H9 (cell line): ENCODE results near the gene COX7B2. TPM values are rescaled to one million over a fixed set of nuclear protein-coding genes. Genes with fewer than 3 reads are reported as not detected.

Experiments
- DNase-seq: peaks from one replicate; pipeline ENCODE4 v3.0.0-alpha.2; 2017
- H2AFZ ChIP-seq: one replicate; pipeline ENCODE4 v1.6.1; 2013; ENCODE audit warnings: mild to moderate bottlenecking, low read length, control low read depth, moderate library complexity
- H2AK5ac ChIP-seq: 2 replicates; pipeline ENCODE4 v1.6.1; 2013; ENCODE audit warnings: low read length, control low read depth, mixed read lengths; ENCODE audit not compliant: insufficient read length
- H2BK120ac ChIP-seq: one replicate; pipeline ENCODE4 v1.6.1; 2013; ENCODE audit warnings: low read depth, mild to moderate bottlenecking, low read length, control low read depth, inconsistent platforms; ENCODE audit not compliant: poor library complexity, severe bottlenecking
- H2BK12ac ChIP-seq: 2 replicates; pipeline ENCODE4 v1.6.1; 2013; ENCODE audit warnings: low read length, control low read depth, mixed read lengths, low read depth; ENCODE audit not compliant: insufficient read length
- H2BK15ac ChIP-seq: 2 replicates; pipeline ENCODE4 v1.6.1; 2013; ENCODE audit warnings: low read depth, low read length, control low read depth
- H2BK20ac ChIP-seq: one replicate; pipeline ENCODE4 v1.6.1; 2013; ENCODE audit warnings: low read depth, mild to moderate bottlenecking, low read length, control low read depth, inconsistent platforms; ENCODE audit not compliant: poor library complexity, severe bottlenecking
- H2BK5ac ChIP-seq: 2 replicates; pipeline ENCODE4 v1.6.1; 2013; ENCODE audit warnings: low read length, control low read depth, mixed read lengths; ENCODE audit not compliant: insufficient read length
- H3K14ac ChIP-seq: 2 replicates; pipeline ENCODE4 v1.6.1; 2013; ENCODE audit warnings: low read length, control low read depth; ENCODE audit not compliant: insufficient read depth
- H3K18ac ChIP-seq: 2 replicates; pipeline ENCODE4 v1.6.1; 2013; ENCODE audit warnings: low read depth, mild to moderate bottlenecking, mixed read lengths, low read length, control low read depth; ENCODE audit not compliant: insufficient read length
- H3K23ac ChIP-seq: 2 replicates; pipeline ENCODE4 v1.6.1; 2013; ENCODE audit warnings: low read length, control low read depth, mixed read lengths, low read depth; ENCODE audit not compliant: insufficient read length
- H3K23me2 ChIP-seq: 2 replicates; pipeline ENCODE4 v1.6.1; 2013; ENCODE audit warnings: low read depth, mild to moderate bottlenecking, mixed read lengths, low read length, control low read depth; ENCODE audit not compliant: insufficient read length, poor library complexity, severe bottlenecking
- H3K27ac ChIP-seq: 2 replicates; pipeline ENCODE4 v1.5.1; 2013; ENCODE audit warnings: low read length, control low read depth, mixed read lengths, low read depth; ENCODE audit not compliant: insufficient read length
- H3K27me3 ChIP-seq: 2 replicates; pipeline ENCODE4 v1.6.1; 2013; ENCODE audit warnings: low read length, control low read depth, inconsistent platforms; ENCODE audit not compliant: insufficient read depth
- H3K4ac ChIP-seq: 2 replicates; pipeline ENCODE4 v1.6.1; 2013; ENCODE audit warnings: low read depth, mild to moderate bottlenecking, control low read depth, inconsistent platforms, low read length, moderate library complexity
- H3K4me1 ChIP-seq: 2 replicates; pipeline ENCODE4 v1.6.1; 2013; ENCODE audit warnings: low read length, control low read depth, inconsistent platforms; ENCODE audit not compliant: insufficient read depth
- H3K4me2 ChIP-seq: 2 replicates; pipeline ENCODE4 v1.6.1; 2013; ENCODE audit warnings: low read length, control low read depth, mixed read lengths; ENCODE audit not compliant: insufficient read length, insufficient read depth
- H3K56ac ChIP-seq: 2 replicates; pipeline ENCODE4 v1.6.1; 2013; ENCODE audit warnings: low read depth, mild to moderate bottlenecking, mixed read lengths, low read length, control low read depth; ENCODE audit not compliant: insufficient read length
- H3K79me1 ChIP-seq: 2 replicates; pipeline ENCODE4 v1.6.1; 2013; ENCODE audit warnings: low read depth, mild to moderate bottlenecking, moderate library complexity, low read length, control low read depth, inconsistent platforms; ENCODE audit not compliant: insufficient read depth, poor library complexity, severe bottlenecking
- H3K79me2 ChIP-seq: 2 replicates; pipeline ENCODE4 v1.6.1; 2013; ENCODE audit warnings: low read length, control low read depth, inconsistent platforms; ENCODE audit not compliant: insufficient read depth
- H3K9ac ChIP-seq: 2 replicates; pipeline ENCODE4 v1.6.1; 2013; ENCODE audit warnings: low read length, control low read depth, mixed read lengths; ENCODE audit not compliant: insufficient read length; ENCODE audit errors: extremely low read depth
- H3K9me3 ChIP-seq: one replicate; pipeline ENCODE4 v1.6.1; 2013; ENCODE audit warnings: low read depth, low read length, inconsistent platforms; ENCODE audit not compliant: control insufficient read depth
- H3T11ph ChIP-seq: one replicate; pipeline ENCODE4 v1.6.1; 2013; ENCODE audit warnings: mild to moderate bottlenecking, low read length, control low read depth, inconsistent platforms
- H4K20me1 ChIP-seq: one replicate; pipeline ENCODE4 v1.6.1; 2013; ENCODE audit not compliant: control insufficient read depth, insufficient read length, insufficient read depth
- H4K5ac ChIP-seq: 2 replicates; pipeline ENCODE4 v1.6.1; 2013; ENCODE audit warnings: low read depth, mild to moderate bottlenecking, mixed read lengths, low read length, control low read depth; ENCODE audit not compliant: insufficient read length
- H4K8ac ChIP-seq: replicated peaks from 2 replicates; pipeline ENCODE4 v1.6.1; 2013; ENCODE audit warnings: low read length, control low read depth, mixed read lengths, low read depth; ENCODE audit not compliant: insufficient read length
- H4K91ac ChIP-seq: 2 replicates; pipeline ENCODE4 v1.6.1; 2013; ENCODE audit warnings: low read depth, mild to moderate bottlenecking, moderate library complexity, mixed read lengths, low read length, control low read depth; ENCODE audit not compliant: insufficient read length
- H3K27ac Mint-ChIP-seq, 3 experiments: 2 replicates in 2 of 3; 3 replicates in 1 of 3; pipeline ENCODE4 v1.8.0; 2020 to 2021; ENCODE audit warnings: mixed read lengths in 3 of 3, mild to moderate bottlenecking in 1 of 3, moderate library complexity in 1 of 3
- H3K27me3 Mint-ChIP-seq: 2 replicates; pipeline ENCODE4 v1.8.0; 2021; ENCODE audit warnings: low read depth, mild to moderate bottlenecking, moderate library complexity, mixed read lengths
- H3K36me3 Mint-ChIP-seq, 3 experiments: 2 replicates in 2 of 3; 3 replicates in 1 of 3; pipeline ENCODE4 v1.8.0; 2020 to 2021; ENCODE audit warnings: low read depth in 3 of 3, mixed read lengths in 3 of 3; ENCODE audit not compliant: insufficient read depth in 1 of 3
- H3K4me1 Mint-ChIP-seq, 2 experiments: 2 replicates each; pipeline ENCODE4 v1.8.0; 2020; ENCODE audit warnings: mixed read lengths in 2 of 2
- H3K4me3 Mint-ChIP-seq, 2 experiments: 2 replicates in 1 of 2; 3 replicates in 1 of 2; pipeline ENCODE4 v1.8.0; 2020 to 2021; ENCODE audit warnings: mild to moderate bottlenecking in 2 of 2, mixed read lengths in 2 of 2, moderate library complexity in 1 of 2
- H3K9me3 Mint-ChIP-seq, 2 experiments: 2 replicates in 1 of 2; 3 replicates in 1 of 2; pipeline ENCODE4 v1.8.0; 2020; ENCODE audit warnings: mild to moderate bottlenecking in 2 of 2, mixed read lengths in 2 of 2, moderate library complexity in 1 of 2
- WGBS: extraction: QIAGEN DNeasy Blood & Tissue Kit; methylation state at CpG from one replicate; pipeline ENCODE4 v1.1.7; 2013; ENCODE audit warnings: missing lambda C conversion rate, low lambda C conversion rate, mixed read lengths; ENCODE audit not compliant: insufficient read length; ENCODE audit errors: extremely low coverage; 5-methylcytosine and 5-hydroxymethylcytosine counted together
- total RNA-seq: library from RNA; stranded (reverse); gene quantifications from 2 replicates; pipeline ENCODE4 v1.2.1, GENCODE V29; 2021
- TF ChIP-seq, protein P1 (sequence below): fragments of 200-600 bp; sonication (generic); conservative IDR thresholded peaks from 3 replicates; pipeline ENCODE4 v1.8.0; 2021; ENCODE audit warnings: antibody characterized with exemption, mild to moderate bottlenecking

COX7B2 gene
- total RNA-seq, 1 experiment from 2014 or later: not detected

DNA sequence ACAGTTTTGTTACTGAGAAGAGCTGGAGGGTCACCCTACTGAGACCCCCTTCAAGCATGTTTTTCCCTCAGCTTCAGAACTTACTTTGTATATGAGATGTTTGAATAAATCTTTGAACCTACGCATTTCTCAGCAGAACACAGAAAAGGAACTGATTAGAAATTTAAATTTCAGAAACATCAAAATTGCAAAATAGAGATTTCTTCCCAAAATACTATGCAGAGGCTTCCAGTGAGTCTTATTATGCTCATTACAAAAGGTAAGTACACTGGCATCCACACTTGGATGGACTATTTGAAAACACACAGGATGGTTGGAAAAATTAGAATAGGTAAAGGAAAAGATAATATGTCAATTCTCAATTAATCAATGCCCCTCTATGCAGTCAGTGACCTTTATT lies 91.2 kb downstream of the COX7B2 start:
- Histone ChIP-seq H3K23ac (no peak overlapping the region), H3K79me1 (no peaks in the 10 kb centered on the region), H3K4me1 (no peaks in the 10 kb centered on the region), H4K20me1 (no peaks in the 10 kb centered on the region), H4K8ac (no peak overlapping the region), H2BK5ac (no peak overlapping the region), H3K23me2 (no peaks in the 10 kb centered on the region), H3K4me2 (no peak overlapping the region), H3K79me2 (no peaks in the 10 kb centered on the region), H2AK5ac (no peak overlapping the region), H3K9ac (no peak overlapping the region), H2BK20ac (no peak overlapping the region), H3K27me3 (no peaks in the 10 kb centered on the region), H3K9me3 (no peaks in the 10 kb centered on the region), H3T11ph (no peak overlapping the region), H3K56ac (no peak overlapping the region), H4K91ac (no peak overlapping the region), H3K4ac (no peak overlapping the region), H2BK15ac (no peak overlapping the region), H4K5ac (no peak overlapping the region), H3K14ac (no peak overlapping the region), H3K27ac (no peak overlapping the region), H2BK120ac (no peak overlapping the region), H2AFZ (no peak overlapping the region), H3K18ac (no peak overlapping the region), H2BK12ac (no peak overlapping the region)
- Mint-ChIP-seq H3K27me3 (no peaks in the 10 kb centered on the region), H3K4me1 (no peaks in the 10 kb centered on the region), H3K4me3 (no peak overlapping the region), H3K36me3 (no peaks in the 10 kb centered on the region), H3K9me3 (no peaks in the 10 kb centered on the region), H3K27ac (peak overlapping the region in 1 of 3 experiments; percentile 47; a peak in 2 of 7 replicates)
- no CpG with 5 or more reads among the region's 1 CpG for WGBS
- TF ChIP-seq, protein P1, sequence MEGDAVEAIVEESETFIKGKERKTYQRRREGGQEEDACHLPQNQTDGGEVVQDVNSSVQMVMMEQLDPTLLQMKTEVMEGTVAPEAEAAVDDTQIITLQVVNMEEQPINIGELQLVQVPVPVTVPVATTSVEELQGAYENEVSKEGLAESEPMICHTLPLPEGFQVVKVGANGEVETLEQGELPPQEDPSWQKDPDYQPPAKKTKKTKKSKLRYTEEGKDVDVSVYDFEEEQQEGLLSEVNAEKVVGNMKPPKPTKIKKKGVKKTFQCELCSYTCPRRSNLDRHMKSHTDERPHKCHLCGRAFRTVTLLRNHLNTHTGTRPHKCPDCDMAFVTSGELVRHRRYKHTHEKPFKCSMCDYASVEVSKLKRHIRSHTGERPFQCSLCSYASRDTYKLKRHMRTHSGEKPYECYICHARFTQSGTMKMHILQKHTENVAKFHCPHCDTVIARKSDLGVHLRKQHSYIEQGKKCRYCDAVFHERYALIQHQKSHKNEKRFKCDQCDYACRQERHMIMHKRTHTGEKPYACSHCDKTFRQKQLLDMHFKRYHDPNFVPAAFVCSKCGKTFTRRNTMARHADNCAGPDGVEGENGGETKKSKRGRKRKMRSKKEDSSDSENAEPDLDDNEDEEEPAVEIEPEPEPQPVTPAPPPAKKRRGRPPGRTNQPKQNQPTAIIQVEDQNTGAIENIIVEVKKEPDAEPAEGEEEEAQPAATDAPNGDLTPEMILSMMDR: no peak
- DNase-seq: no peak
